ENCODE measurements around the gene TMEM184B.
"Not testable (repeated sequence)": the region's sequence is repeated elsewhere in the genome, so short reads cannot be mapped to it uniquely, and the experiment has no call there.

TMEM184B gene

DNA sequence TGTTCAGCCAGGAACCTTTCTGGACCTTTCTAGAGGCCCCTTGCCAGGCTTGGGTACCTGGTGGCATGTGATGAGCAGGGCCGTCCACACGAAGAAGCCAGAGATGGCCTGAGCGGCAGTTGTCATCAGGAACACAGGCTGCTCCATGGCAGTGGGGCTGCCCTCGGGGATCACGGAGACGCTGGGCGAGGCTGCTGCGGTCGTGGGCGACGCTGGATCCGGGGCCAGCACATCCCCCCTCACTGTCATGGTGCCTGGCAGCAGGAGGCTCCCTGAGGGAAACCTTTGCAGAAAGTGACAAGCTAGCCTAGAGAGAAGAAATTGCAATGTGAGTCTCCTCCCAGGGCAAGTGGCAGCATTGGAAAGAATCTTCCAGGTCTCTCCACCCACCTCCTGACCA, 25.1 kb downstream of the TMEM184B start:
- no peak for DNase-seq

DNA sequence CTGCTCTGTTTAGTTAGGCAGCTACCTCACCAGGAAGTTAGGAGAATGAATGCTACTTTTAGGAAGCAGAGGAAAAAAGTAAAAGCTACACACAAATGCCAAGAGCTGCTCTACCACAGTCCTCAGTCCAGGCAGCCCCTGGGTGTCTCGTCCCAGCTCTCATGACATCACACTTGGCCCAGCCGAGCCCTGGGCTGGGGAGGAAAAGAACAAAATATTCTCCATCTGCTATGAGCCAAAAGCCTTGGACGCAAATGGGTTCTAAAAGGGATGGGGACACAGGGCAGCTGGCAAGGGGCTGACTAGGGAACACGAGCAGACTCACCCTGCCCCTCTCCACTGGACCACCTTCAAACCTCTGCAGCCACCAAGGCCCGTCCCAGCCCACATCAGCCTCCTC, 26.1 kb downstream of the TMEM184B start:
- no peak for DNase-seq

DNA sequence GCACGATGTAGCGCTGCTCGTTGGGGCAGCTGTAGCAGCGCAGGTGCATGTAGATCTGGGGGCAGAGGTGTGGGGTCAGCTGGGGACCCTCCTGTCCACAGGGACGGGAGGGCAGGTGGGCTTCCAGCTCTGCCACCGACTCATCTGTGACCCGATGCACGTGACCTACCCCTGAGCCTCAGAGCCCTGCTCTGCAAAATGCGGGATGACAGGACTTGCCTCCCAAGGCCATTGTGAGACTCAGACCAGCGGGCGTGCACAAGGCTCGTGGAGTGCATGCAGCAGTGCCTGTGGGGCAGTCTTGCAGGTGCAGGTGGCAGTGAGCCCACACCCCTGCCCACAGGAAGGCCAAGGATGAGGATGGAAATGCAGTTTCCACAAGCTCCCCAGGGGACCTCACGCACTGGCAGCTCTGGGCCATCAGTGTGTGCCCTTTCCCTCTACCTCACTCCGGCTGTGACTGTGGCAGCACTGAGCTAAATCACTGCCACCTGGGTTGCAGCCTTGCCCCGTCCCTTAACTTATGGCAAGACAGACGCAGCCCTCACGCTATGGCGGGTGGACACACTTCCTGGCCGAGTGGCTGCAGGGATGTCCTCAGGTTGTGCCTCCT, 26.7 kb downstream of the TMEM184B start:
- DNase-seq: no peak

DNA sequence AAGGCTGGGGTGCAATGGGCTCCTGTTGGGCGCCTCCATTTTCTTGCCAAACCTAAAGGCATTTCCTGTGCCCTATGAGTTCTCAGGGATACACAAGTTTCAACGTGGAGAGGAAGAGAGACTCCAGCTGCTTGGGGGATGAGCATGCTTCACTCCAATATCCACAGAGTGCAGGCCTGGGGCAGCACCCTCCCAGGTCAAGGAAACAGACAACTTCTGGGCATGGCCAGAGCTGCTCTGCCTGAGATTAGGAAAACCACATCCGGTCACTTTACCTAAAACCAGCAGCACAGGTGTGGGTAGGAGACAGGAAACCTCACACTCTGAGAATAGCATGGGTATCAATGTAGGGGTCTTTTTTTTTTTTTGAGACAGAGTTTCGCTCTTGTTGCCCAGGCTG, 28.7 kb downstream of the TMEM184B start:
- DNase-seq: peak; percentile 46

DNA sequence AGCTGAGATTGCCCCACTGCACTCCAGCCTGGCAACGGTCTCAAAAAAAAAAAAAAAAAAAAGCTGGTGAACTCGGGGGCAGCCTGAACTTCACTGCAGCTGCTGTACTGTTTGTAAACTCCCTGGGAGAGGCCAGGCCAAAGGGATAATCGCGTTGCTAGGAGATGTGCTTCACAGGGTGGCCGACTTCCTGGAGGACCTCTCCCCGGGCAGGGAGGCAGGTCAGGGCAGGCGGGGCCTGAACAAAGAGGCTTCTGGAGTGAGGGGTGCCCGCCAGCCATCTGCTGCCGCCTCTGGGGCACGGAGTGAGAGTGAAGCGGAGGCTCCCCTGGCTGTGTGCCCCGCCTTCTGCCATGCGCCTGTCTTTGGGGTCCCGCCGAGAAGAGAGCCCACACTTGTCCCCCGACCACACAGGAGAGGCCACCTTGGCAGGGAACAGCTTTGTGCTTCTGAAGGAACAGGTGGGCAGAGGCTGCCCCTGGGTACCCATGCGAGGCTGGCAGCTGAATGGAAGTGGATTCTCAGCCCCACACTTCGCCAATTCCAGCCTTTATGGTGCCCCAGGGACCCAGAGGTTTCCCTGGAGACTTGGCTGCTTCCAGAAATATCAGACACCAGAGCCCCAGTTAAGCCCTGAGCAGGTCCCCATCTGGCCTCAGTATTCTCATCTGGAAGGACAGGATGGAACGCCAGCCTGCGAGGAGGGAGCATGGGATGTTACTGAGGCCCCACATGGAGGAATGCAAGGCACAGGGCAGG, 29.6 kb downstream of the TMEM184B start:
- DNase-seq: peak; percentile 99

DNA sequence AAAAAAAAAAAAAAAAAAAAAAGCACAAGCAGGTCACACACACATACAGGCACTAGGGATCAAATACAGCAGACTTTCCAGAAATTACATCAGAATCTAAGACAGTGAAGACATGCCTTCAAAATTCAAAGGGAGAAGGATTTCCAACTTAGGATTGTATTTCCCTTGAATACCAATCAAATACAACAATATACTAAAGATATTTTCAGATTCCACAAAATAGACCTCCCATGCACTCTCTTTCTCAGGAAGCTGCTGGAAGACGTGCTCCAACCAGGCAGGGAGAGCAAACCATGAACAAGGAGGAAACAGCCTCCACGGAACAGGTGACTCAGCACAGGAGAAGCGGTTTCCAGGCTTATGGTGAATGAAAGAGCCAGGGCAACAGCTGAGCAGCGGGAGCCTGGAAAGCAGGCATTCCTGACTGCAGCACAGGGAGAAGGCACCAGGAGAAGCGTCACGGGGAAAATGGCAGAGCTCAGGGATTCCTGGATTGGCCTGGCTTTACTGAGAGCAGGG, 32.0 kb downstream of the TMEM184B start:
- peak; percentile 83 for DNase-seq

DNA sequence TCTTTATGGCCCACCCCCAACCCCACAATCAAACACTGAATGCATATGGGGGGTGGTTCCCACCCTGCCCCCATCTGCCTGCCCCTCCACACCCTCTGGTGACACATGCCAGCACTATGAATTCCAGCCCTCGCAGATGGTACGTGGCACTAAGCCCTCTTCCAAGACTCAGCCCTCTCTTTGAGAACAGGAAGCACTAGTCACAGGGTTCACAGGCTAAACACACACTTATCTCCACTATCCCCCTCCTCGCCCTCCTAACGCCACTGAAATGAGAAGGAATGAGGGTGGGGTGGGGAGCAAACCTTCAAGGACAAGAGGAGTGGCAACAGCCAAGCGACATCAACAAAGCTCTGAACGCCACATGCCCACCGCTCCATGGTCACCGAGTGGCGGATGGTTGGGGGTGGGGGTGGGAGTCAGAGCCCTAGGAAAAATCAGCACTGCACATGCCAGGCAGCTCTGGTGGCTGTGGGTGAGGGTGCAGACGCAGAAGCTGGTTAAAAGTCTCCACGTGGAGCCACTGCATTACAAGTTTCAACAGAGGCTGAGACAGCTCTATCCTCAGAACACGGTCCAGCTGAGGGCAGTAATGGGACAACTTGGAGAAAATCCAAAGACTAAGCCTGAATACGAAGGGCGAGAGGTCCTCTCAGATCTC, 33.6 kb downstream of the TMEM184B start:
- DNase-seq: no peak

DNA sequence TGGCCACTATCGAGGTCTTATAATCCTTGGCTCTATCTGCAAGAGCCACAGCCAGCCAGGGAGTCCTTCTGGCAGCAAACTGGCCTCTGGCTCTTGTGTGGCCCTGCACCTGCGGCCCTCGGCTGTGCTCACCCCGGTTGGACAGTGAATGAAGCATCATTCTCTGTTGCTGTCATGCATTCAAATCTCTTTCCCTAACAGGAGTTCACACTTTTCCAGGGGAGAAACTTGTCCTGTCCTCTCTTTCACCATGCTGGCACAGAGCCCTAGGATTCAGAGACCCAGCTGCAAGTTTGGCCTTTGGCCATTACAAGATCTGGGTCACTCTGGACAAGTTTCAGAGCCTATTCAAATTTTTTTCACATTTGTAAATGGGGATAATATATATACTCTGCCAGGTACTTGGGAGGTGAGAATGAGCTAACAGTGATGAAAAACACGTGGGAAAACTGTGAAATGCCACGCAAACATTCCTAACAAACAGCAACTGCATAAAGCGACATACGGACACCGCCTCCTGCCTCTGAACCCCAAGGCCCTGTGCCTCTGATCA, 34.2 kb downstream of the TMEM184B start:
- DNase-seq: no peak

DNA sequence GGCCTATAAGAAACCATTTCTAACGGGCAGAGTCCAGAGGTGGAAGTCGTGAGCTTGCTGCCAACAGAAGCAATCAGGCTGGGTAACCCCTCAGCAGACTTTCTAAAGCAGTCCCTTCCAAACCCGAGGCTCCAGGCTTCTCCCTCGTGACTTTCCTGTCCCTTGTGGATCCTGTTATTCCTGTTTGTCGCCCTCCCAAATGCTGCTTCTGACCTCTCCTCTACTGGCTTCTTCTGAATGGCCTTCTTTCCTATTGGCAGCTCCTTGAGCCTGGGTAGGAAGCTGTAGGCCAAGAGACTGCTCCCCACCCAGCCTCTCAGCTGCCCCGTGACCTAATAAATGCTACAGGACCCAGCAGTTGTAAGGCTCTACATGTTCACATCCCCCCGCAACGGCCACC, 36.0 kb downstream of the TMEM184B start:
- no peak for DNase-seq

DNA sequence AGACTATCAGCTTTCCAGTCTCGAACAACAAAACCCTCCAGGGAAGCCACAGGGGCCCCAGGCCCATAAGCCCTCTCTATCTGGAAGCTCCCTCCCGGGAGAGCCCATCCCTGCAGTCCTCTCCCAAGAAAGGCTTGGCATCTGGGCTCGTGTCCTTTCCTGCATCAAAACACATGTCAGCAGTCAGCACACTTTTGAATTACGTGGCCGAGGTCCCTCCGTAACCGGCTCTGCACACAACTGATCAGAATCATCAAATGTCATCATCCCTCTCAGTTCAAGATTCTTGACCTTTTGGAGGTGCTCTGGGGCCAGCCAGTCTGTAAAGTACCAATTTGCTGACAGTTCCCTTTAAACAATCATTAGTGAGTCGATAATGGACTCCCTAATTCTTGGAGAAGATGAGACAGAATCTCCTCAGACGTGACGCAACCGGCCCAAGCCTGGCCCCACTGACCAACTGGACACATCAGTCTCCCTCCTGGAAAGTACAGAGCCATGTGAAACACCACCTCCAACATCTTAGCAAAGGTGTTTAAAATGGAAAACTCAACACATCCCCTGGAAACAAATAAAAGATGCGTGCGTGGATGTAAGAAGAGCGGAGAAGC, 37.5 kb downstream of the TMEM184B start:
- DNase-seq: no peak

DNA sequence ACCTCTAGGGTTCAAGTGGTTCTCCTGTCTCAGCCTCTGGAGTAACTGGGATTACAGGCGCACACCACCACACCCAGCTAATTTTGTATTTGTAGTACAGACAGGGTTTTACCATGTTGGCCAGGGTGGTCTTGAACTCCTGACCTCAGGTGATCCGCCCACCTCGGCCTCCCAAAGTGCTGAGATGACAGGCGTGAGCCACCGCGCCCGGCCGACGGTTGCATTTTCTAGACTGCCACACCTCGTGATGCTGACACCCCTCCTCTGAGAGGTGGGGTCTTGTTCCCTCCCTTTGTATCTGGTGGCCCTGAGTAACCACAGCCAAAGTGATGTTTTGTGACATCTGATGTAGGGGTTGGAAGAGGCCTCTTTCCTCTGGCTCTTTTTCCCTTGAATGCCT, 39.0 kb downstream of the TMEM184B start:
- DNase-seq: not testable (repeated sequence)

DNA sequence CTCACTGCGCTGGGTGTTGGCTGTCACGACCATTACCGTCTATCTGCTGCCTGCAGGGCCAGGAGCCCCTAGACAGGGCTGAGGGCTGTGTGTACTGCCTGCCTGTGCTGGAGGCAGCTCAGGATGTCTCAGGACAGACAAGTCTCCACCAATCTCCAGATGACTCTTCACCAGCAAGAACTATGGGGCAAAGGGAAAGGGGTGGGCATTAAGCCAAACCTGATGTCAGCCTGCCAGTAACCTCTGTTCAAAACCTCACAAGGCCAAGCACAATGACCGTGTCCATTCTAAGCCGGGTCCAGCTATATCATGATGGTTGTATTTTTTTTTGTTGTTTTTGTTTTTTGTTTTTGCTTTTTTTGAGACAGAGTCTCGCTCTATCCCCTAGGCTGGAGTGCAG, 39.4 kb downstream of the TMEM184B start:
- no peak for DNase-seq

DNA sequence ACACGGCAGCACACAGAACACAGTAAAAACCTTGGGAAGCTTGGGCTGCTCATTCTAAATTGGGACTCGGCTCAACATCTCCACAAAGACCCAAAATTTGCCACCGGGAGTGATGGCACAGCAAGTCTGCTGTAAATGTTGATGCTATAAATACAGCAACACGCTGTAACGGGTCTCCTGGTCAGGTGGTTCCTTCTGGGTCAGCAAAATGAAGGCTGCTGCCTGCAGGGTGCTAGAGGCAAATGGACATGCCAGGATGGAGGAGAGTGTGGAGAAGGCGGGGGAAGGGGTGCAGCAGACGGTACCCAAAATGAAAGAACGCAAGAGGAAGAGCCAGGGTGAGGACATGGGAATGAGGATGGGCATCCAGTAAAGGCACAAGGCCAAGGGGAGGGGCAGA, 40.6 kb downstream of the TMEM184B start:
- DNase-seq: no peak

DNA sequence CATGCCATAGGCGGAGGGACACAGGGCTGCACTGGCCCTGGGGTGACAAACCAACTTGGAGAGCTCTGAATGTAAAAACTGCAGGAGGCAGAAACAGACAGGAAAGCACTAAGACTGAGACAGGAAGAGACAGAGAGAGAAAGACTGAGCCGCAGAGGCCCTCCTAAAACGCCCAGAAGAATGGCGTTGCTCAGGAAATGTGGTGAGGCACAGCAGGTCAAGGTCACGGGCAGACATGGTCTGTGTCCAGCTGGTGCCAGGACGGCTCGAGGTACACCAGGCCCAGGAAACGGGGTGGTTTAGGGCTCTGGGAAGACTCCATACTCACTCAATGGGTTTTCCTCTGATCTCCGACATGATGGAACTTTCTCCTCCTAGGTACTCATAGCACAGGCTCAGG, 41.9 kb downstream of the TMEM184B start:
- no peak for DNase-seq

DNA sequence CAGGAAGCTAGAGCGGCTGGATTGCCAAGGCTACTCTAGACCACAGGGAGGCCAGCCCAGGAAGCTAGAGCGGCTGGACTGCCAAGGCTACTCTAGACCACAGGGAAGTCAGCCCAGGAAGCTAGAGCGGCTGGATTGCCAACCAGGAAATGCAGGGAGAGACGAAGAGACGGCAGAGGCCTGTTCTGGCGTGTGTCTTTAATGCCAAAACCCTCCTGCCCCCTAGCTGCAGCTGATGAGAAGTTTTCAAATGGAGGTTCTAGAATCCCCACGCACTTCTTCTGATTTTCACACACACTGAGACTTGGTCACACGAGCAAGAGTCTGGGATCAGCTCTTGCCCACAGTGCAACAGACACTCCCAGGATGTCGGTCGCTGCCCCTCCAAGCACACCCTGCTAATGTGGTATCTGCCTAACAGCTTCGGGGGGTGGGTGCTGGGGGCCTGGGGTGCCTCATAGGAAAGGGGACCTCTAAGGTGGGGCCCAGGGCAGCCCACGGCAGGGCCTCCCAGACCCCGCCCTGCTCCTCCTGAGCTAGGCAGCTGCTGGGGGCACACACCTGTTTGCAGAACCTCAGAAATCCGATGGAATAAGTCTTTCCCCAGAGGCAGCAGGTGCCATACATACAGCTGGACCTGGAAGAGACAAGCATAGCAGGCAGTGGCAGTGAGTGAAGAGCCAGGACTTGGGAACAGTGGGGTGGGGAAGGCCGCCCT, 42.5 kb downstream of the TMEM184B start:
- peak; percentile 25 for DNase-seq

DNA sequence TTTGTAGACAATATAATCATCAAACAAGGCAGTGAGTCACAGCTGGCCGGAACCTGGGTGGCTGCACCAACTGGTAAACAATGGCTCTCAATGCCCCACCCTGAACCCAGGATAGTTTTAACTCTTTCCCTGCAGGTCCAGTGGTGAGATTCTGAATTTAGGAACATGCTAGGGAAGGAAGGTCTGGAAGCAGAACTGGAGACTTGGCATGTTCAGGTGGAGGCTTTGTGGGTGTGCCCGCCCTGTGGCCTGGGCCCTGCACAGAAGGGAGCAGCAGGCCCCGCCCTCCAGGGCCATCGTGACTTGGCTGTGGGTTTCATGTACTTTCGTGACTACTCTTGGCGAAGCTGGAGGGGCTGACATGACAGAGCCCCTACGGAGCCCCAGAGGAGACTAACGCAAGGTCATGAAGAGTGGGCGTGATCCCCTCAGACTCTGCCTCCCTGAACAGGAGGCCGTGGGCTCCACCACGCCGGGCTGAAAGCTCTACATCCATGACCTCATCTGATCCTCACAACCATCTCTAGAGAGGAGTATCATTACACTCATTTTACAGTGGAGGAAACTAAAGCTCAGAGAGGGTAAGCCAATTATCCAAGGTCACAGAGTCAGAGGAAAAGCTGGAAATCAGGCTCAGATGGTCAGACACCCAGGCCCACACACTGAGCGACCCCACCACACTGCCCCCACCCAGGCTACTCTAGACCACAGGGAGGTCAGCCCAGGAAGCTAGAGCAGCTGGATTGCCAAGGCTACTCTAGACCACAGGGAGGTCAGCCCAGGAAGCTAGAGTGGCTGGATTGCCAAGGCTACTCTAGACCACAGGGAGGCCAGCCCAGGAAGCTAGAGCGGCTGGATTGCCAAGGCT, 43.7 kb downstream of the TMEM184B start:
- DNase-seq: peak; percentile 75

DNA sequence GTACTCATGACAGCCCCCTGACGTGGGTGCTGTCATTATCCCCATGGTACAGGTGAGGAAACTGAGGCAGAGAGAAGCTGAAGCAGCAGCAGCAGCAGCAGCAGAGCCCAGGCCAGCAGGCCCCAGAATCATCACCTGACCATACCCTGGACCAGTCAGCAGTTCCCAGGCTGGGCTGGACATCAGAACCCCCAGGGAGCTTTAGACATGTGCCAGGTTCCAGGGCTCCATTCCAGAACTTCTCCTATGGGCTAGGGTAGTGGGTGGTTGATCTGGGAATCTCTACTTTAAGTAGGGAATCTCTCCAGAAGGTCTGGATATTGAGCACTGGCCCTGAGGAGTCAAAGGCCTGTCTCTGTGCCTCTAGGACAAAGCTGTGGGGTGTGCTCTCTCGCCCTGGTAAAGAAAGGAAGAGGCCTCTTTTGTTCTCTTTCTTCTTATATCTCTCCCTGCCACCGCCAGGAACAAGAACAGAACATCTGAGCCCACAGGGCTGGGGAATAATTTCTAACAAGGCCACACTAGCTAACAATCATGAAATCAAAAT, 44.4 kb downstream of the TMEM184B start:
- DNase-seq: no peak

DNA sequence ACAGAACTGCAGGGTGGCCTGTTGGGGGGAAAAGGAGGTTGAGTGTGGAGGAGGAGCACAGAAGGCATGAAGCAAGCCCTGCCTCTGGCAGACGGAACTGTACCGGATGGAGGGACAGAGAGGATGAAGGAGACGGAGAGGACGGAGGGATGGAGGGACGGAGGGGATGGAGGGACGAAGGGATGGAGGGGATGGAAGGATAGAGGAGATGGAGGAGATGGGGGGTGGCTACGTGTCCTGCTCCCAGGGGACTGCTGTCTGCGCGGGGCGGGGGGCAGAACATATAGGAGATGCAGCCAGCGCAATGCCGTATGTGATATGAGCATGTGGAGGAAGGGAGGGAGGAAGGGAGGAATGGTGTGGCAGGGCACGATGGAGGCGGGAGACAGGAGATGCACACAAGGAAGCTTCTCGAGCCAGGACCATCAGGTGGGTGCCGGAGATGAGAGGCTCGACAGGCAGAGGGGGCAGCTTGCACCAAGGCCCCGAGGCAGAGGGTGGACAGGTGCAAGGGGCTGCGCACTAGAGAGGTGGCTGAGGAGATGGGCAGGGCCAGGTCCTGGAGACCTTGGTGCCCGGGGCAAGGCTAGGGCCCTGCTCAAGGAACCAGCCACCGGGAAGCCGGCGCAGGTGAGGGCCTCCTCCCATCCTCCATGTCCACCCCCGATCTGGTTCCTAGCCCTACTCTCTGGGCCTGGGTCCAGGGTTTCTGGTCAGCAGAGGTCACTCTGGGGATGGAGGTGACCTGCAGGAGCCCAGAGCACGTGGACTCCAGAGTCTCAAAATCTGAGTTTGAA, 45.8 kb downstream of the TMEM184B start:
- no peak for DNase-seq

DNA sequence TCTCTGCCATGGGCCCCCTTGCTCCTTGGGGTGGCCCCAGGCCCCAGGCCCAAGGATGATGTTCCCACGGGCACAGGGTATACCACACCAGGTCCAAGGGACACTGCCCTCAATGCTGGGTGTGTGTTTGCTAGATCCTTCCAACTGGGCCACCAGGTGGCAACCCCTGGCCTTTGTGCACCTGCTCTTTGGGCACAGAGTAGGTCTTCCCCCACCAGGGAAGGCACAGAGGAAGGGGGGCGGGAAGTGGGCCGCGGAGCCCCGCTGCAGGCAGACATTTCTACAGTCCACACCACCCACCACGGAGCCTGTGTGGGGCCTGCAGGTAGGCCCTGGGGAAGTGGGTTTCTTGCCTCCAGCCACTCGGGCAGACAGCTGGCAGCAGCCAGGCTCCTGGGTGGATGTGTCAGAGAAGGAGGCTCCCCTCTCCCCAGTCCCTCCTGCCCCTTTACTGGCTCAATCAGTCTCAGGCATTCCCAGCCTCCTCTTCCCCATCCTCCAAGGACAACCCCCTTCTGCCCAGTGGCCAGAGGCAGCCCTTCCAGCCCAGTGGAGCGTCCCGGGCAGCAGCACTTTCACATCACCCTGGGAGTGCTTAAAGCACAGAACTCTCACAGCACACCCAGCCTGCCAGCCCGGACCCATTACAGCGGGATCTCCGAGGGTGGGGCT, 49.4 kb downstream of the TMEM184B start:
- DNase-seq: no peak

DNA sequence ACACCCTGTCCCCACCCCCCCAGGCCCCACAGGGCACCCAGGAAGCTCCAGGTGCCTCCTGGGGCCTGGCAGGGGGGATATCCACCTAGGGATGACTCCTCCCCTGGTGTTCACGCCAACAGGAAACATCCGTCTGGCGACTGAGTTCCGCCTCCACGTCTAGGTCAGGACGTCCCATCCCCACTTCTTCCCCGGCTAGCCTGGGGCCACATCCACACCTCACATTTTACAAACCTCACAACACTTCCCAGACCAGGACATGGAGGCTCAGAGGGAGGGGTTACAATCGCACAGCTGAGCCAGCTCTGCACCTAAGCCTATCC, 50.1 kb downstream of the TMEM184B start:
- DNase-seq: no peak
